ENCODE results near the gene ZBTB17. TPM values are rescaled to one million over a fixed set of nuclear protein-coding genes. Genes with fewer than 3 reads are reported as not detected.

Gene ZBTB17
- total RNA-seq, 1 experiment from 2014 or later = 32.0 TPM

DNA sequence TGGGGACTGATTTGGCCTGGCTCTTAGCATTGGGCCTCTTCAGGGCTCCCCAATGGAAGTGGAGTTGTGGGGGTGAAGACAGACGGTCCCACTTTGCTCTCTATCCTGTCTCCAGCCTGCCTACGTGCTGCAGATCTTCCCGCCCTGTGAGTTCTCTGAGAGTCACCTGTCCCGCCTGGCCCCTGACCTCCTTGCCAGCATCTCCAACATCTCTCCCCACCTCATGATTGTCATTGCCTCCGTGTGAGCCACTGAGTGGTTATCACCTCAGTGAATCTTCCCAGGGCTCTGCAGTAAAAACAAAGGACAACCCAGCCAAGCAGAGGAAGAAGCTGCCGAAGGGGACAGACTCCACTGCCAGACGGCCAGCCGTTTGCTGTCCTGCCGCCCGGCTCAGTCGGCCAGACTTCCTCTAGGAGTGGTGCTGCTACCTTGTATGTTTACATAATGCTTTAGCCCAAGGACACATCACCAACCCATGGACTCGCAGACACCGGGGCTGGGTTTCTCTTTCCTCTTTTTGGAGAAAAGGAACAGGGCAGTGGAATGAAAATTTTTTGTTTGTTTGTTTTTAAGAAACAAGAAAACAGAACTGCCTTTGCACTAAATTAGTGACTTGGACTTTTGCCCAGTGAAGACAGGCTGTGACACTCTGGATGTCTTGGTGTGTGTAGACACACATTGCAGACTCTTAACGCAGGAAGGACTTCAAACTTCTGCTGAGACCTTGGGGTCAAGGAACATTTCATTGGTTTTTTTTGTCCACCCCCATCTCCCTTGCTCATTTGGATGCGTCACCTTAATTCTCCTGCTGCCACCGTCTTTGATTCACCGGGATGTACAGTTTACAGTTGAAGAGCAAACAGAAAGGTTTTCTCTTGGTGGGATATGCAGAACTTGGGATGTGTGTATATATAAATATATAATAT lies 36.5 kb downstream of the ZBTB17 start (continued):
- no peak for TF ChIP-seq FOXJ3 (CRISPR knock-in tag; IDR thresholded peaks at IDR 0.05; ENCODE audit: borderline replicate concordance)
- TF ChIP-seq OVOL2 (CRISPR knock-in tag; IDR thresholded peaks at IDR 0.05; ENCODE audit: borderline replicate concordance) = no peak

DNA sequence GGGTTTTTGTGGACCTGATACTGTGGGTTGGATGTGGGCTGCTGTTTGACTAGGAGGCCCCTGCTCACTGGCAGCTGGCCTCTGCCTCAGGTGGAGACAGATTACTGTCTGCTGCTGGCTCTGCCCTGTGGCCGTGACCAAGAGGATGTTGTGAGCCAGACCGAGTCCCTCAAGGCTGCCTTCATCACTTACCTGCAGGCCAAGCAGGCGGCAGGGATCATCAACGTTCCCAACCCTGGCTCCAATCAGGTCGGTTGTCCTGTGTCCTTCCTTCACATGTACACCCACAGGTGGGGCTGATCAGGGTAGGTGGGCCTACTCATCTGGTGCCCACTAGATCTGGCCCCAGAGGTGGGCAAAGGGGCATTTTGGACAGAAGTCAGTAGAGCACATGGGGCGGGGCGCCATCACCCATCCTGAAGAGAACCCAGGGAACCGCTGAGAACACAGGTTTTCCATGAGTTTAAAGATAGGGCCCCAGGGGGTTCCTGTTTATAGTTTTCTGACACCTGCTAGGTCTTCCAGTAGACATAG lies 37.2 kb downstream of the ZBTB17 start:
- Mint-ChIP-seq H3K27ac (no peak overlapping the region), H3K4me3 (no peak overlapping the region), H3K9me3 (no peaks in the 10 kb centered on the region), H3K36me3 (peaks cover 48% of the 10 kb centered on the region), H3K27me3 (ENCODE audit: low read depth) (no peaks in the 10 kb centered on the region), H3K4me1 (peaks cover 6% of the 10 kb centered on the region)
- POLR2A ChIA-PET = interaction anchor here (0.6 to 1.2 kb wide), 3 partner anchors 123 to 936 kb away, joined by 3 to 5 read pairs (median 3); no protein-coding TSS in a partner anchor
- CTCF ChIA-PET = interaction anchor here (1.5 to 2.4 kb wide), 4 partner anchors 123 to 147 kb away, joined by 14 to 37 read pairs (median 24); no protein-coding TSS in a partner anchor
- no peak for ATAC-seq
- no peak for DNase-seq (ENCODE audit: low spot score)
- TF ChIP-seq, protein P1, sequence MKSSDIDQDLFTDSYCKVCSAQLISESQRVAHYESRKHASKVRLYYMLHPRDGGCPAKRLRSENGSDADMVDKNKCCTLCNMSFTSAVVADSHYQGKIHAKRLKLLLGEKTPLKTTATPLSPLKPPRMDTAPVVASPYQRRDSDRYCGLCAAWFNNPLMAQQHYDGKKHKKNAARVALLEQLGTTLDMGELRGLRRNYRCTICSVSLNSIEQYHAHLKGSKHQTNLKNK (CRISPR knock-in tag; IDR thresholded peaks at IDR 0.05) = no peak
- TF ChIP-seq, protein P2, sequence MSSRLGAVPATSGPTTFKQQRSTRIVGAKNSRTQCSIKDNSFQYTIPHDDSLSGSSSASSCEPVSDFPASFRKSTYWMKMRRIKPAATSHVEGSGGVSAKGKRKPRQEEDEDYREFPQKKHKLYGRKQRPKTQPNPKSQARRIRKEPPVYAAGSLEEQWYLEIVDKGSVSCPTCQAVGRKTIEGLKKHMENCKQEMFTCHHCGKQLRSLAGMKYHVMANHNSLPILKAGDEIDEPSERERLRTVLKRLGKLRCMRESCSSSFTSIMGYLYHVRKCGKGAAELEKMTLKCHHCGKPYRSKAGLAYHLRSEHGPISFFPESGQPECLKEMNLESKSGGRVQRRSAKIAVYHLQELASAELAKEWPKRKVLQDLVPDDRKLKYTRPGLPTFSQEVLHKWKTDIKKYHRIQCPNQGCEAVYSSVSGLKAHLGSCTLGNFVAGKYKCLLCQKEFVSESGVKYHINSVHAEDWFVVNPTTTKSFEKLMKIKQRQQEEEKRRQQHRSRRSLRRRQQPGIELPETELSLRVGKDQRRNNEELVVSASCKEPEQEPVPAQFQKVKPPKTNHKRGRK (CRISPR knock-in tag; IDR thresholded peaks at IDR 0.05; ENCODE audit: borderline replicate concordance) = no peak
- TF ChIP-seq TEAD1 (CRISPR knock-in tag; IDR thresholded peaks at IDR 0.05) (no peak), ZNF396 (CRISPR knock-in tag; IDR thresholded peaks at IDR 0.05; ENCODE audit: borderline replicate concordance) (no peak), SMAD4 (CRISPR knock-in tag; IDR thresholded peaks at IDR 0.05) (no peak), ZNF232 (CRISPR knock-in tag; IDR thresholded peaks at IDR 0.05) (no peak), ZNF219 (CRISPR knock-in tag; IDR thresholded peaks at IDR 0.05; ENCODE audit: borderline replicate concordance) (no peak), ESRRA (CRISPR knock-in tag; IDR thresholded peaks at IDR 0.05; ENCODE audit: borderline replicate concordance) (no peak)
- TF ChIP-seq, protein P3, sequence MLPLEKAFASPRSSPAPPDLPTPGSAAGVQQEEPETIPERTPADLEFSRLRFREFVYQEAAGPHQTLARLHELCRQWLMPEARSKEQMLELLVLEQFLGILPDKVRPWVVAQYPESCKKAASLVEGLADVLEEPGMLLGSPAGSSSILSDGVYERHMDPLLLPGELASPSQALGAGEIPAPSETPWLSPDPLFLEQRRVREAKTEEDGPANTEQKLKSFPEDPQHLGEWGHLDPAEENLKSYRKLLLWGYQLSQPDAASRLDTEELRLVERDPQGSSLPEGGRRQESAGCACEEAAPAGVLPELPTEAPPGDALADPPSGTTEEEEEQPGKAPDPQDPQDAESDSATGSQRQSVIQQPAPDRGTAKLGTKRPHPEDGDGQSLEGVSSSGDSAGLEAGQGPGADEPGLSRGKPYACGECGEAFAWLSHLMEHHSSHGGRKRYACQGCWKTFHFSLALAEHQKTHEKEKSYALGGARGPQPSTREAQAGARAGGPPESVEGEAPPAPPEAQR (CRISPR knock-in tag; IDR thresholded peaks at IDR 0.05) = no peak
- TF ChIP-seq, protein P4, sequence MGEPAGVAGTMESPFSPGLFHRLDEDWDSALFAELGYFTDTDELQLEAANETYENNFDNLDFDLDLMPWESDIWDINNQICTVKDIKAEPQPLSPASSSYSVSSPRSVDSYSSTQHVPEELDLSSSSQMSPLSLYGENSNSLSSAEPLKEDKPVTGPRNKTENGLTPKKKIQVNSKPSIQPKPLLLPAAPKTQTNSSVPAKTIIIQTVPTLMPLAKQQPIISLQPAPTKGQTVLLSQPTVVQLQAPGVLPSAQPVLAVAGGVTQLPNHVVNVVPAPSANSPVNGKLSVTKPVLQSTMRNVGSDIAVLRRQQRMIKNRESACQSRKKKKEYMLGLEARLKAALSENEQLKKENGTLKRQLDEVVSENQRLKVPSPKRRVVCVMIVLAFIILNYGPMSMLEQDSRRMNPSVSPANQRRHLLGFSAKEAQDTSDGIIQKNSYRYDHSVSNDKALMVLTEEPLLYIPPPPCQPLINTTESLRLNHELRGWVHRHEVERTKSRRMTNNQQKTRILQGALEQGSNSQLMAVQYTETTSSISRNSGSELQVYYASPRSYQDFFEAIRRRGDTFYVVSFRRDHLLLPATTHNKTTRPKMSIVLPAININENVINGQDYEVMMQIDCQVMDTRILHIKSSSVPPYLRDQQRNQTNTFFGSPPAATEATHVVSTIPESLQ (CRISPR knock-in tag; IDR thresholded peaks at IDR 0.05) = no peak
- TF ChIP-seq, protein P5, sequence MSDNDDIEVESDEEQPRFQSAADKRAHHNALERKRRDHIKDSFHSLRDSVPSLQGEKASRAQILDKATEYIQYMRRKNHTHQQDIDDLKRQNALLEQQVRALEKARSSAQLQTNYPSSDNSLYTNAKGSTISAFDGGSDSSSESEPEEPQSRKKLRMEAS (CRISPR knock-in tag; IDR thresholded peaks at IDR 0.05) = no peak
- TF ChIP-seq, protein P6, sequence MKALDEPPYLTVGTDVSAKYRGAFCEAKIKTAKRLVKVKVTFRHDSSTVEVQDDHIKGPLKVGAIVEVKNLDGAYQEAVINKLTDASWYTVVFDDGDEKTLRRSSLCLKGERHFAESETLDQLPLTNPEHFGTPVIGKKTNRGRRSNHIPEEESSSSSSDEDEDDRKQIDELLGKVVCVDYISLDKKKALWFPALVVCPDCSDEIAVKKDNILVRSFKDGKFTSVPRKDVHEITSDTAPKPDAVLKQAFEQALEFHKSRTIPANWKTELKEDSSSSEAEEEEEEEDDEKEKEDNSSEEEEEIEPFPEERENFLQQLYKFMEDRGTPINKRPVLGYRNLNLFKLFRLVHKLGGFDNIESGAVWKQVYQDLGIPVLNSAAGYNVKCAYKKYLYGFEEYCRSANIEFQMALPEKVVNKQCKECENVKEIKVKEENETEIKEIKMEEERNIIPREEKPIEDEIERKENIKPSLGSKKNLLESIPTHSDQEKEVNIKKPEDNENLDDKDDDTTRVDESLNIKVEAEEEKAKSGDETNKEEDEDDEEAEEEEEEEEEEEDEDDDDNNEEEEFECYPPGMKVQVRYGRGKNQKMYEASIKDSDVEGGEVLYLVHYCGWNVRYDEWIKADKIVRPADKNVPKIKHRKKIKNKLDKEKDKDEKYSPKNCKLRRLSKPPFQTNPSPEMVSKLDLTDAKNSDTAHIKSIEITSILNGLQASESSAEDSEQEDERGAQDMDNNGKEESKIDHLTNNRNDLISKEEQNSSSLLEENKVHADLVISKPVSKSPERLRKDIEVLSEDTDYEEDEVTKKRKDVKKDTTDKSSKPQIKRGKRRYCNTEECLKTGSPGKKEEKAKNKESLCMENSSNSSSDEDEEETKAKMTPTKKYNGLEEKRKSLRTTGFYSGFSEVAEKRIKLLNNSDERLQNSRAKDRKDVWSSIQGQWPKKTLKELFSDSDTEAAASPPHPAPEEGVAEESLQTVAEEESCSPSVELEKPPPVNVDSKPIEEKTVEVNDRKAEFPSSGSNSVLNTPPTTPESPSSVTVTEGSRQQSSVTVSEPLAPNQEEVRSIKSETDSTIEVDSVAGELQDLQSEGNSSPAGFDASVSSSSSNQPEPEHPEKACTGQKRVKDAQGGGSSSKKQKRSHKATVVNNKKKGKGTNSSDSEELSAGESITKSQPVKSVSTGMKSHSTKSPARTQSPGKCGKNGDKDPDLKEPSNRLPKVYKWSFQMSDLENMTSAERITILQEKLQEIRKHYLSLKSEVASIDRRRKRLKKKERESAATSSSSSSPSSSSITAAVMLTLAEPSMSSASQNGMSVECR (CRISPR knock-in tag; IDR thresholded peaks at IDR 0.05; ENCODE audit: borderline replicate concordance) = no peak

Measured in WTC11 (cell line).